Activated gamma-delta T cell (primary cell): ENCODE measurements around the gene JAKMIP1.

Experiments used
- DNase-seq: peaks from one replicate; lab custom pipeline; 2025; lab: John Stamatoyannopoulos, UW

Gene JAKMIP1

GRCh38 chr4:6042293-6043063, 157.9 kb downstream of the JAKMIP1 start:
- no peak for DNase-seq

- no peak for DNase-seq
These were observed 158.5 kb downstream of the JAKMIP1 start for GRCh38 chr4:6041800-6042199.

DNA sequence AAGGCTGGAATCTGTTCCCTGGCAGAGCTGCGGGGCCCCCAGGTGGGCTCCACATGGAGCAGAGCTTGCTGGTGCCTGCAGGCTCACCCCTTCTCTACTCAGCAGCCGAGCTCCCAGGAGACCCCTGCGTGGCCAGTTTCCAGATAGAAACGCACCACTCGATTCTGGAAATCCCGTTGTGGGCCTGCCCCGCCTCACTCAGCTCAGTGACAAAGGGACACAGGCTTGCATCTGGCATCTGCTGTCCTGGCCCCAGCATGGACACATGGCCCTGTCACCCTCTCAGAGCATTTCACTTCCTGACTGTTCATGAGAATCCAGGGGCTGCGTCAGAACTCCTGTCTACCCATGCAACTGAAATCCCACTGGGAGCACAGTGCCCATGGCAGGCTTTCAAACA, 161.6 kb downstream of the JAKMIP1 start:
- no peak for DNase-seq

GRCh38 chr4:6035786-6036185, 164.6 kb downstream of the JAKMIP1 start:
- no peak for DNase-seq

- no peak for DNase-seq
These were observed 167.0 kb downstream of the JAKMIP1 start for GRCh38 chr4:6033381-6033780.

DNA sequence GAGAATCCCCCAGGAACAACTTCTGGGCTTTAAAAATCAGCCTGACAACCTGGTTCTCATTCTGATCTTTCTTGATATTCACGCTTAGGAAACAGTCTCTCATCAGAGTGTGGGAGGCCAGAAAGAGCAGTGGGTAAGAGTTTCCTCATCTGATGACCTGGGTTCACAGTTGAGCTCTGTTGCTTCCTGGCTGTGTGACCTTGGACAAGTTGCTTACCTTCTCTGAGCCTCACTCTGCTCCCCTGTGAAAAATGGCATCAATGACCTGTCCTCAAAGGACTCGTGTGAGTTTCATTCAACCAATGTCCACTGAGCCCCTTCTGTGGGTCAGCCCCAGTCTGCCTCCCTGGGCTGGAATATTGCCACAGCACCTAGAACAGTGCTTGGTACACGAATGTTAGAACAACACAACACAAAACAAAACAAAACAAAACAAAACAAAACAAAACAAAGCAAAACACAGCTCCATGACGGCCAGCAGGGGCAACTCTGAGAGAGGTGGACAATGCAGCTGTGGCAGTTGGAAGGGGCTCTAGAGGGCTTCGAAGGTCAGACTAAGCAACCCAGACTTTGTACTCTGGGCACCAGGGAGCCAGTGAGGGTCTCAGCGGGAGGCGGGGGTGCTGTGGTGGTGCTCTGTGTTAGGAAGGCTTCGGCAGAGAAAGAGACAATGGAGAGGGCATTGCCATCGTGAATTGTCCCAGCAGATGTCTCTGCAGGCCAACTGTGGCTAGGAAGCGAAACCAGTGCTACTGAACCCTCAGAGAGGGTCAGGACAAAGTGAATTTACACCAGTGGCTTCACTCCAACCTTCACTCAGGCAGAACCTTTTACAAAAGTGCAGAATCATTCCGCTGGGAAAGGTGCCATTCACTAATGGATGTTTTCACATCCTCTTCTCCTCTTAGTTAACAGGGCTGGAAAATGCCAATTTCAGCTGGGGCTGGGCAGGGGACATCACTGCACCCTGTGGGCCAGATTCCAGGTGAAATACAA, 167.8 kb downstream of the JAKMIP1 start:
- DNase-seq: no peak

DNA sequence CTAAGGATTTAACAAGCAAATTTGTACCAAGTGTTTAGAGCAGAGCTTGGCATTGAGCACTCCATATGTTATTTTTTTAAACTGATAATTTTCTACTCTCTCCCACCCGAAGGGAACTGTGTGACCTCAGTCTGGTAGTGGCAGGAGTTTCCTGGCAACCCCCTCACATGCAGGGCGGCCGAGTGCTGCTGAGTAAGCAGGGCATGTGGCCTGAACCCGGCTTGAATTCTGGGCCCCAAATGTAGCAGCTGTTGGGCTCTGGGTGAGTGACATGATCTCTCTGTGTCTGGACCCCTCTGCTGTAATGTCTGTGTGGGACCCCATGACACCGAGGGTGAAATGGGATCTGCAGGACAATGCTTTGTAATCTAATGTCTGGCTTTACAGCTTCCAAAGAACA, 168.5 kb downstream of the JAKMIP1 start:
- DNase-seq: no peak

DNA sequence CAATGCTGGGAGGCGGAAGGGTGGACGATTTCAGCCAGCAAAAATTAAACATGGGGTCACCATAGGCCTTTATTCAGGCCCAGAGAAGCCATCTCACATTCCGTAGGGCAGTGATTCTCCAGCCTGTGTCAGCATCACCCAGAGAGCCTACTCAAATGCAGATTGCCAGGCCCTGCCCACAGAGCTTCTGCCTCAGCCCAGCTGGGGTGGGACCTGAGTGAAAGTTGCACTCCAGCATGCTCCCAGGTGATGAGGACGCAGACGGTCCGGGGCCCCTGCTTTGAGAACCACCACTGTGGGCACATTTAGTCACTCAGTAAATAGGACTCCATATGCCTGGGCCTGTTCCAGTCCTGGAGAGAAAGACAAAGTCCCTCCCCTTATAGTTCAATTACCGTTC, 169.7 kb downstream of the JAKMIP1 start:
- DNase-seq: no peak

- DNase-seq: no peak
These were observed 171.1 kb downstream of the JAKMIP1 start for GRCh38 chr4:6029254-6029653.

GRCh38 chr4:6028168-6028567, 172.2 kb downstream of the JAKMIP1 start:
- no peak for DNase-seq

GRCh38 chr4:6027392-6027791, 173.0 kb downstream of the JAKMIP1 start:
- no peak for DNase-seq

DNA sequence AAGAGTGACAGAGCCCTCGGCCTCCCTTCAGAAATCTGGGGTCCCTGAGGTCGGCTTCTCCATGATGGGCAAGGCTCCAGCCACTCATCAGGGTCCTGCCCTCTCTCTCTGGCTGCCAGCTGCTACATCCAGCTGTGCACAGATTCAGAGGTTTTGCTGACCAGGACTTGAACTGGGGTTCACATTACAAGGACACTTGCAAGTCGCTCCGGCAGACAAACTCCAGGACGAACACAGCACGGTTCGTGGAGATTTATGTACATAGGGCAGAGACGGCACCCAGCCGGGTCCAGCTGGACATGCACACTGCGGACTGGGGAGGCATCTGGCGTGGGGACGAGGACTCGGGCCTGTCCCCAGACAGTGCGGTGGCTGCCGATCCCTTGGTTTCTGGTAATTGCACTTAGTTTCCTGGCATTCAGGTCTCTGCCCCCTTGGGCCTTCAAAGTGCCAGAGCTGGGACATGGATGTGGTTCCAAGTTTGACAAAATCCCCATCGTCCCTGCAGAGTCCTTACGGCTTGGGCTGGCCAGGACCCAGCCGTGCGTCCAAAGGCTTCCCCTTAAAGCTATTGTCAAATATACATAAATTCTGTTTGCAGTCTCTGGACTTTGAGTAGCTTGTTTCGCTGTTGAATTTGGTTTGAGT, 175.9 kb downstream of the JAKMIP1 start:
- DNase-seq: no peak

DNA sequence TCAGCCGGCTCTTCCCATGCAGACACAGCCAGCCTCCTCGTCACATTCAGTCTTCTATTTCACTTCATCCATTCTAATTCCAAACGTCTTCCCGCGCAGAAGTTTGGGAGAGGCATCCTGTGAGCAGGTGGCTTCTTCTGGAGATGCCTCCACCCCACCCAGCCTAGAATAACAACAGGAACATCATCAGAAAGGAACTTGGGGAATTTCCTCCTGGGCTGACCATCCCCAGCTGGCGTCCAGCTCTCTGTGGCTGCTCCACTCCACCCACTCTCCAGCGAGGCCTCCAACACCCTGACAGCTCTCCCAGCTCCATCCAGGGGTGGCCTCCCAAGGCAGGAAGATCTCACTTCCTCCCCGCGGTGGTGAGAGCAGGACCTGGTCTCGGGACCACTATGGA, 176.6 kb downstream of the JAKMIP1 start:
- no peak for DNase-seq

DNA sequence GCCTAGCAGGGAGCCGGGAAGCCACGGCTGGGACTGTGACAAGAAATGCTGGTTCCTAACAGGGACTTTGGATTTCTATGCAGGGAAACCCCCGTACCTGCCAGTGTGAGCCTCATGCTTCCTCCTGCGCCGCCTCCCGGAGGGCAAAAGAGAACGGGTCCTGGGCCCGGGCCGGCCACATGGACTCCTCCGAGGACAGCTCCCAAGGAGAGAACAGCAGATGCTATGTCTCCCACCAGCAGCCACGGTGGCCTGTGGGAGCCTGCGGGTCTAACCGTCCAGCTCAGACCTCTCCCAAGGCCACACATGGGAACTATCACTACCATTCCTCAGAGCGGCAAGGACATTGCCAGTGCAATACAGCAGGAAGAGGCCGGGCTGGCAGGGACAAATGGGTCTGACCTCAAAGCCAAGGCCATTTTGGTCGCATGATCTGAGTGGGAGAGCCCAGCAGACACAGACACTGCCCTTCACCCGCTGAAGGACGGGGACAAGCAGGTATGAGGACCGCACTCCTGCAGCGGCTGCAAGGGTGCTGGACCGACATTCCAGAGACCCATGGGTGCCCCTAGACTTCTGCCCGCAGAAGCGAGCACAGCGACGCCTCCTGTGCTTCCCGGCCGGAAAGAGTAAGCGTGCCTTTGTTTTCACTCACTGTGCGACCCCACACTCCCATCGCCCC, 177.6 kb downstream of the JAKMIP1 start:
- no peak for DNase-seq

DNA sequence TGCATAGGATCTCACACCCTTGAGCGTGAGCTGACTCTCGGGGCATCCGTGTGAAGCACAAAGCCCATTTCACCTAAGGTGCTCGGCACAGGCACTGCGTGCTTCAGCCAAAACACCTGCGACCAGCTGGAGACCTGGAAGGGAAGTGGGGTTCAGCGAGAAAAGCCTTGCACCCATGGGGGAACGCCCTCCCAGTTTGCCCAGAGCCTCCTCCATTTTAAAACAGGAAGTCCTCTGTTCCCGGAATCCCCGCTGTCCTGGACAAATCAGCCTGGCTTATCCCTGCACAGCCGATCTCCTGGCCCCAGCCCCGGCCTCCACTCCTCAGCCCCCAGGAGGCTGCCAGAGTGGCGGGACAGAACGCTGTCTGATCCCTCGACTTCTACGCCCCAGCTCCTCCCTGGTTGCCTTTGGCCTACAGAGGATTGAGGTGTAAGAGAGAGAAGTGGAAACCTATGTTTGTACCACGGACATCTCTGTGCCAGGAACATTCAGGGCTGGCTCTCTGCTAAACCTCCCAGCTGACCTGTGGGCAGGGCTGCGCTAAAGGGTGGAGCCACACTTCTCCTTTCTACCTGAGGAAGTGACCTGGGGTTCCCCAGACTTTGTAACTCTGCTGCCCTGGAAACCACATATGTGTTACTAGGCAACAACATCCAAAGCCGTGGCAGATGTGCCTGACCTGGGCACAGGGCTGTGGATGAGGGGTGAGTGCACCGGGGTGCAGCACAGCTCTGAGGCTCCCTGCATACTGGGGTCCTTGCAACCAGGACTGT, 178.3 kb downstream of the JAKMIP1 start:
- DNase-seq: no peak

- no peak for DNase-seq
These were observed 179.7 kb downstream of the JAKMIP1 start for GRCh38 chr4:6020613-6021012.

DNA sequence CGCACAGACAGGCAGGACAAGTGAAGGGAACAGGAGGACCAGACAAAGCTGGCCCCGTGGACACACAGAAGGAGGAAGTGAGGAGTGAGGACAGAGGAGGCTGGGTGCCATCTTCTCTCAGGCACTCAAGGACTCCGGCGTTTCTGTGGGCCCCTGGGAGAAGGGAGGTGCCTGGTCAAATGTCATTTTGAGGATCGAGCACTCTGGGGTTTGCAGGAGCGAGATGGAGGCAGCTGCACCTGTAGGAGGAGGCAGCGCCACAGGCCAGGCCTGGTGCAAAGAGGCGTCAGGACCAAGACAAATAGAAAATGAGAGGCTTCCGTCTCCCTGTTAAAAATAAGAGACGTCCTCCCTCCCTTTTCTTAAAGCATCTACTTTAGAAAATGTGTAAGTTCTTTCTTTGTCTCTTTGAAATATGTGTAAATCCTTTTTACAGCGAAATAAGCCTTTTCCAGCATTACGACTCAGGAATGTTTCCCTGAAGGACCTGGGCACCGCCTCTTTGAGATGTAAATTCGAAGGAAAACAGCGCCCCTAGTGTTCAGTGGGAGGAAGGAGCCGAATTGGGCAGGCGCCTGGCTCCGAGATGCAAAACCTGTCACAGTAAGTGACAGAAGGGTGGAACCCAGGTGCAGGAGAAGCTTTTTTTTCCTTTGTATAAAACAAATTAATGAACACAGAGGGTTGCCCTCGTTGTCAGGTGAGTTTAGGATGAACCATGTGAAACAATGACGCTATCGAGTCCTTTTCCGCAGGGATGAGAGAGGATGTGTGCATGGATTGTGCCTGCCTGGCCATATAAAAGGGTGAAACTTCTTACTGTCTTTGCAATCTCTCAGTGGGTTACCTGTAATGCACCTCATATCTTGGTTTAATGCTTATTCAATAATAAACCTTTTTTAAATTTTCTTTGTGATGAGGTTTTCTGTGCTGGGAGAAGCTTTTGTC, 180.8 kb downstream of the JAKMIP1 start:
- DNase-seq: no peak

DNA sequence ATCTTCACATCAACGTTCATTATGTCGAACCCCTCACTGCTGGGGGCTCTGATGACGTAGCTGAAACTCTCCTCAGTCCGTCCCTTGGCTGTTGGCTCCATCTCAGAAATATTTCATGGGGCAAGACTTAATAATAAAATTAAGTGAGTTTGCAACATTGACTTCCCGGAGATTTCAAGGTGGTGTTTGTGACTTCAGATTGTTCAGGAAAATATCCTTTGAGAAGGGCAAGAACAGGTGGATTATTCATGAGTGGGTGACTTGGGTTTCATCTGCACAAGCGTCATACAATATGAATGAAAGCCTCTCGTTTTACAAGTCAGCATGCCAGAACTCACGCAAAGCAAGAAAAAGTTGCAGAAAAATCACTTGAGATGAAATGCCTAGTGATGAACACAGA, 182.0 kb downstream of the JAKMIP1 start, which contains the start of gene C4orf50:
Gene C4orf50, minus strand, starts transcription at position 101 of the 400 bp plus-strand sequence.
- DNase-seq: no peak

- DNase-seq: no peak
These were observed 182.5 kb downstream of the JAKMIP1 start for GRCh38 chr4:6017800-6018199.

DNA sequence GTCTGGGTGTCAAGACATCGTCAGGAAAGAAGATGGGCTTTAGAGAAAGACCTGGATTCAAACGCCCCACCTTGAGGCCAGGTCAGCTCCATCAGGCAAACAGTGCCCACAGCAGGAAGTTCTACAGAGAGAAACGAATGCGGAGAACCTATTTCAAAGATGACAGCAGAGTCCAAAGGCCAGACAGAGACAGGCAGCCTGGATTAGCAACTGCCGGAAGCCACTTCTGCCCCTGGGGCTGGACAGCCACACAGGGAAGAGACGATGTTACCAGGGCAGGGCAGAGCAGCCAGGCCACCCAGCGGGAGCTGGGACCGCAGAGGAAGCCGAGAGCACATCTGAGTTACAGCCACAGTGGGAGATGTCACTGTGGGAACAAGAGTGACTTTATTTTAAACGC, 183.3 kb downstream of the JAKMIP1 start:
- no peak for DNase-seq
